GM10248 (cell line): Measurements from ENCODE around the gene GRIFIN.

Experiments used
- CTCF ChIA-PET: fragments of 300-600 bp; sonication (Branson Sonifier 250); formaldehyde crosslinking; extraction: SDS; loops from one replicate; lab custom pipeline; 2021; ENCODE audit warnings: antibody characterized with exemption; lab: Yijun Ruan, JAX
- POLR2A ChIA-PET: fragments of 350-650 bp; sonication (Branson Sonifier 250); formaldehyde crosslinking; extraction: SDS; loops from one replicate; lab custom pipeline; 2020; ENCODE audit warnings: antibody characterized with exemption; lab: Yijun Ruan, JAX
- DNase-seq: peaks from one replicate; pipeline ENCODE4 v3.0.0; 2012; ENCODE audit errors: extremely low spot score
- CTCF ChIP-seq: IDR thresholded peaks from 2 replicates; pipeline ENCODE4 v1.5.1; 2012; ENCODE audit warnings: mild to moderate bottlenecking, low read depth; ENCODE audit errors: extremely low read depth, missing control alignments, control extremely low read depth

GRIFIN gene

GRCh38 chr7:2517026-2517425 is 40.8 kb upstream of the GRIFIN start:
- TF ChIP-seq CTCF: no peak
- CTCF ChIA-PET: interaction anchor here (1.5 to 1.8 kb wide), 3 partner anchors 42 to 193 kb away, joined by 3 to 5 read pairs (median 4); partner anchors contain the start of gene IQCE
- POLR2A ChIA-PET: no interaction called here
- no peak for DNase-seq

GRCh38 chr7:2516194-2516555 is 40.0 kb upstream of the GRIFIN start:
- no peak for DNase-seq
- no peak for TF ChIP-seq CTCF
- POLR2A ChIA-PET: no interaction called here
- CTCF ChIA-PET: interaction anchor here (1.5 to 1.8 kb wide), 3 partner anchors 43 to 194 kb away, joined by 3 to 5 read pairs (median 4); partner anchors contain the start of gene IQCE

GRCh38 chr7:2515424-2516193 is 39.4 kb upstream of the GRIFIN start:
- TF ChIP-seq CTCF: no peak
- CTCF ChIA-PET: interaction anchor here (1.5 to 1.6 kb wide), 2 partner anchors 47 to 195 kb away, joined by 3 to 5 read pairs; no protein-coding TSS in a partner anchor
- DNase-seq: no peak
- POLR2A ChIA-PET: no interaction called here

- no peak for DNase-seq
- ChIA-PET POLR2A (no interaction called here), CTCF (no interaction called here)
- TF ChIP-seq CTCF: no peak
Measured at GRCh38 chr7:2514473-2515423, 38.5 kb upstream of the GRIFIN start.

GRCh38 chr7:2513702-2514101 is 37.5 kb upstream of the GRIFIN start:
- ChIA-PET POLR2A (no interaction called here), CTCF (no interaction called here)
- DNase-seq: no peak
- no peak for TF ChIP-seq CTCF

GRCh38 chr7:2512713-2513112 is 36.5 kb upstream of the GRIFIN start:
- no peak for TF ChIP-seq CTCF
- CTCF ChIA-PET: interaction anchor here (2.2 kb wide), 1 partner anchor 11 kb away, joined by 6 read pairs; no protein-coding TSS in a partner anchor
- no peak for DNase-seq
- POLR2A ChIA-PET: no interaction called here
